Measurements from ENCODE around the gene BOLA2B. TPM values are rescaled to one million over a fixed set of nuclear protein-coding genes. Genes with fewer than 3 reads are reported as not detected.
A peak's percentile ranks its signal among the peaks of the same experiment; 100 is the strongest.
"Not testable (repeated sequence)": the region's sequence is repeated elsewhere in the genome, so short reads cannot be mapped to it uniquely, and the experiment has no call there.

BOLA2B gene
- total RNA-seq, 5 donors from 2014 or later (not counting 1 experiment from before 2014, with no cell fraction given) = 47.0 to 115 (median 100) TPM

GRCh38 chr16:30205541-30206236 lies 12.2 kb upstream of the BOLA2B start:
- H3K36me3 ChIP-seq (ENCODE audit: control insufficient read depth in 2 of 2, extremely low read depth in 1 of 2, insufficient read depth in 1 of 2, low read length in 1 of 2); H3K27me3 Mint-ChIP-seq; H3K27me3 ChIP-seq (replicated peaks in 1 of 2; ENCODE audit: control insufficient read depth in 2 of 2, extremely low read depth in 1 of 2, insufficient read depth in 2 of 2, low read length in 1 of 2); H3K4me1 Mint-ChIP-seq; POLR2A ChIA-PET; H3K27ac Mint-ChIP-seq; CTCF ChIA-PET; H3K36me3 Mint-ChIP-seq; H3K9me3 ChIP-seq; H3K4me3 Mint-ChIP-seq; H3K4me1 ChIP-seq (ENCODE audit: control insufficient read depth in 1 of 2, extremely low read depth in 1 of 2, insufficient read depth in 2 of 2, low read length in 2 of 2); H3K9me3 Mint-ChIP-seq; H3K27ac ChIP-seq (ENCODE audit: low read length): not testable (repeated sequence)
- peak overlapping the region in 1 of 2 donors; percentile 47 for H3K4me3 ChIP-seq (ENCODE audit: control insufficient read depth in 1 of 2, extremely low read depth in 1 of 2, low read length in 1 of 2)
- DNase-seq (peak in 10 of 35 experiments; percentile 0 to 23 (median 2)), ATAC-seq (replicated peaks in 1 of 4) (peak; percentile 57 to 79 (median 62))
- no CpG with 5 or more reads among the region's 52 CpGs for WGBS (ENCODE audit: insufficient coverage)

- ATAC-seq (replicated peaks in 1 of 4); H3K9me3 Mint-ChIP-seq; H3K27ac ChIP-seq (ENCODE audit: low read length); H3K4me1 ChIP-seq (ENCODE audit: control insufficient read depth in 1 of 2, extremely low read depth in 1 of 2, insufficient read depth in 2 of 2, low read length in 2 of 2); H3K4me3 ChIP-seq (ENCODE audit: control insufficient read depth in 1 of 2, extremely low read depth in 1 of 2, low read length in 1 of 2); H3K27me3 ChIP-seq (replicated peaks in 1 of 2; ENCODE audit: control insufficient read depth in 2 of 2, extremely low read depth in 1 of 2, insufficient read depth in 2 of 2, low read length in 1 of 2); H3K36me3 Mint-ChIP-seq; CTCF ChIA-PET; H3K27ac Mint-ChIP-seq; H3K27me3 Mint-ChIP-seq; H3K9me3 ChIP-seq; H3K4me1 Mint-ChIP-seq; H3K4me3 Mint-ChIP-seq; POLR2A ChIA-PET; H3K36me3 ChIP-seq (ENCODE audit: control insufficient read depth in 2 of 2, extremely low read depth in 1 of 2, insufficient read depth in 1 of 2, low read length in 1 of 2); DNase-seq: not testable (repeated sequence)
- WGBS (ENCODE audit: insufficient coverage) = no CpG with 5 or more reads among the region's 15 CpGs
Observed at GRCh38 chr16:30199608-30200343, 6.3 kb upstream of the BOLA2B start.

- H3K4me3 Mint-ChIP-seq; H3K4me1 Mint-ChIP-seq; POLR2A ChIA-PET; H3K9me3 Mint-ChIP-seq; ATAC-seq (replicated peaks in 1 of 4); DNase-seq; H3K4me3 ChIP-seq (ENCODE audit: control insufficient read depth in 1 of 2, extremely low read depth in 1 of 2, low read length in 1 of 2); H3K9me3 ChIP-seq; H3K27ac Mint-ChIP-seq; CTCF ChIA-PET; H3K27me3 Mint-ChIP-seq; H3K27ac ChIP-seq (ENCODE audit: low read length); H3K27me3 ChIP-seq (replicated peaks in 1 of 2; ENCODE audit: control insufficient read depth in 2 of 2, extremely low read depth in 1 of 2, insufficient read depth in 2 of 2, low read length in 1 of 2); H3K36me3 ChIP-seq (ENCODE audit: control insufficient read depth in 2 of 2, extremely low read depth in 1 of 2, insufficient read depth in 1 of 2, low read length in 1 of 2); H3K4me1 ChIP-seq (ENCODE audit: control insufficient read depth in 1 of 2, extremely low read depth in 1 of 2, insufficient read depth in 2 of 2, low read length in 2 of 2); H3K36me3 Mint-ChIP-seq: not testable (repeated sequence)
- no CpG with 5 or more reads among the region's 3 CpGs for WGBS (ENCODE audit: insufficient coverage)
Observed at GRCh38 chr16:30199049-30199448, 5.6 kb upstream of the BOLA2B start, which contains the start of gene SULT1A3. Gene SULT1A3 (plus strand): TSS chr16:30199255. CDS start chr16:30200729, 1,474 bp downstream.

- H3K27ac ChIP-seq (ENCODE audit: low read length); H3K9me3 Mint-ChIP-seq; H3K4me3 Mint-ChIP-seq; POLR2A ChIA-PET; H3K36me3 Mint-ChIP-seq; DNase-seq; H3K27ac Mint-ChIP-seq; H3K4me3 ChIP-seq (ENCODE audit: control insufficient read depth in 1 of 2, extremely low read depth in 1 of 2, low read length in 1 of 2); H3K4me1 Mint-ChIP-seq; H3K27me3 Mint-ChIP-seq; H3K9me3 ChIP-seq; ATAC-seq (replicated peaks in 1 of 4); H3K4me1 ChIP-seq (ENCODE audit: control insufficient read depth in 1 of 2, extremely low read depth in 1 of 2, insufficient read depth in 2 of 2, low read length in 2 of 2); H3K27me3 ChIP-seq (replicated peaks in 1 of 2; ENCODE audit: control insufficient read depth in 2 of 2, extremely low read depth in 1 of 2, insufficient read depth in 2 of 2, low read length in 1 of 2); H3K36me3 ChIP-seq (ENCODE audit: control insufficient read depth in 2 of 2, extremely low read depth in 1 of 2, insufficient read depth in 1 of 2, low read length in 1 of 2); CTCF ChIA-PET: not testable (repeated sequence)
- no CpG with 5 or more reads among the region's 2 CpGs for WGBS (ENCODE audit: insufficient coverage)
Observed at GRCh38 chr16:30197001-30197400, 3.5 kb upstream of the BOLA2B start.

GRCh38 chr16:30194172-30194925 lies 883 bp upstream of the BOLA2B start:
- H3K4me1 ChIP-seq (ENCODE audit: control insufficient read depth in 1 of 2, extremely low read depth in 1 of 2, insufficient read depth in 2 of 2, low read length in 2 of 2); H3K27ac ChIP-seq (ENCODE audit: low read length); H3K36me3 Mint-ChIP-seq; POLR2A ChIA-PET; H3K27me3 ChIP-seq (replicated peaks in 1 of 2; ENCODE audit: control insufficient read depth in 2 of 2, extremely low read depth in 1 of 2, insufficient read depth in 2 of 2, low read length in 1 of 2); H3K27me3 Mint-ChIP-seq; H3K9me3 Mint-ChIP-seq; H3K9me3 ChIP-seq; H3K4me1 Mint-ChIP-seq; H3K4me3 Mint-ChIP-seq; H3K36me3 ChIP-seq (ENCODE audit: control insufficient read depth in 2 of 2, extremely low read depth in 1 of 2, insufficient read depth in 1 of 2, low read length in 1 of 2); H3K27ac Mint-ChIP-seq; CTCF ChIA-PET: not testable (repeated sequence)
- ATAC-seq (replicated peaks in 1 of 4) = peak; percentile 73 to 78 (median 76)
- no CpG with 5 or more reads among the region's 60 CpGs for WGBS (ENCODE audit: insufficient coverage)
- H3K4me3 ChIP-seq (ENCODE audit: control insufficient read depth in 1 of 2, extremely low read depth in 1 of 2, low read length in 1 of 2) = peak overlapping the region in 1 of 2 donors; percentile 39
- peak in 3 of 35 experiments; percentile 12 to 25 (median 18) for DNase-seq

- CTCF ChIA-PET; H3K9me3 Mint-ChIP-seq; H3K27ac Mint-ChIP-seq; H3K36me3 Mint-ChIP-seq; H3K27ac ChIP-seq (ENCODE audit: low read length); H3K4me3 Mint-ChIP-seq; DNase-seq; H3K4me1 ChIP-seq (ENCODE audit: control insufficient read depth in 1 of 2, extremely low read depth in 1 of 2, insufficient read depth in 2 of 2, low read length in 2 of 2); H3K27me3 Mint-ChIP-seq; H3K4me3 ChIP-seq (ENCODE audit: control insufficient read depth in 1 of 2, extremely low read depth in 1 of 2, low read length in 1 of 2); H3K9me3 ChIP-seq; H3K4me1 Mint-ChIP-seq; POLR2A ChIA-PET; H3K36me3 ChIP-seq (ENCODE audit: control insufficient read depth in 2 of 2, extremely low read depth in 1 of 2, insufficient read depth in 1 of 2, low read length in 1 of 2); H3K27me3 ChIP-seq (replicated peaks in 1 of 2; ENCODE audit: control insufficient read depth in 2 of 2, extremely low read depth in 1 of 2, insufficient read depth in 2 of 2, low read length in 1 of 2): not testable (repeated sequence)
- peak; percentile 27 to 37 (median 32) for ATAC-seq (replicated peaks in 1 of 4)
- WGBS (ENCODE audit: insufficient coverage) = no CpG with 5 or more reads among the region's 21 CpGs
Observed at GRCh38 chr16:30193098-30193497, 368 bp downstream of the BOLA2B start.
